HCT116 (cell line): ENCODE measurements around the gene OR1F1.
"Not testable (repeated sequence)": the region's sequence is repeated elsewhere in the genome, so short reads cannot be mapped to it uniquely, and the experiment has no call there.

ENCODE experiments used
- EZH2 ChIP-seq: fragments of 200-600 bp; sonication (generic); IDR thresholded peaks from 2 replicates; pipeline ENCODE4 v1.6.1; 2017; ENCODE audit warnings: antibody characterized with exemption, mixed run types
- POLR2A ChIP-seq: IDR thresholded peaks from 2 replicates; pipeline ENCODE4 v1.7.0; 2011; ENCODE audit warnings: borderline replicate concordance; ENCODE audit not compliant: insufficient read depth, insufficient read length; ENCODE audit errors: extremely low read depth
- POLR2AphosphoS5 ChIP-seq: IDR thresholded peaks from 2 replicates; pipeline ENCODE4 v1.6.1; 2011; ENCODE audit warnings: mild to moderate bottlenecking, low read depth, low read length, moderate library complexity
- ZBTB33 ChIP-seq: IDR thresholded peaks from 2 replicates; pipeline ENCODE4 v1.6.1; 2011; ENCODE audit warnings: mild to moderate bottlenecking, low read length, moderate library complexity; ENCODE audit not compliant: insufficient replicate concordance; ENCODE audit errors: extremely low read depth
- TF ChIP-seq, protein P1 (sequence below), 3 experiments: fragments of 200-600 bp in 1 of 3; sonication (generic) in 1 of 3; IDR thresholded peaks in 2 of 3; conservative IDR thresholded peaks in 1 of 3; 2 replicates each; pipeline ENCODE4 v1.5.1; 2012 to 2017; ENCODE audit warnings: low read depth in 2 of 3, low read length in 2 of 3, antibody characterized with exemption in 1 of 3, borderline replicate concordance in 1 of 3, control low read depth in 1 of 3, mild to moderate bottlenecking in 1 of 3, mixed read lengths in 1 of 3, mixed run types in 1 of 3, moderate library complexity in 1 of 3; ENCODE audit not compliant: insufficient read depth in 1 of 3

DNA sequence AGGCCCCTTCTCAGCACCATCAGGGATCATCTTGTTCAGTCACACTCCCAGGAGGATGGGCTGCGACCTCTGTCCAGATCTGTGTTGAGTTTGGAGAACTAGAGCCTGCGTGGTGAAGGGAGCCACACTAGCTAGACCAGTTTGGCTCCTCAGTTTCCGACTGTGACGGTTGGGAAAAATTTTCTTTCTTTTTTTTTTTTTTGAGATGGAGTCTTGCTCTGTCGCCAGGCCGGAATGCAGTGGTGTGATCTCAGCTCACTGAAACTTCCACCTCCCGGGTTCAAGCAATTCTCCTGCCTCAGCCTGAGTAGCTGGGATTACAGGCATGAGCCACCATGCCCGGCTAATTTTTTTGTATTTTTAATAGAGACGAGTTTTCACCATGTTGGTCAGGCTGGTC is 48.4 kb upstream of the OR1F1 start:
- TF ChIP-seq, protein P1, sequence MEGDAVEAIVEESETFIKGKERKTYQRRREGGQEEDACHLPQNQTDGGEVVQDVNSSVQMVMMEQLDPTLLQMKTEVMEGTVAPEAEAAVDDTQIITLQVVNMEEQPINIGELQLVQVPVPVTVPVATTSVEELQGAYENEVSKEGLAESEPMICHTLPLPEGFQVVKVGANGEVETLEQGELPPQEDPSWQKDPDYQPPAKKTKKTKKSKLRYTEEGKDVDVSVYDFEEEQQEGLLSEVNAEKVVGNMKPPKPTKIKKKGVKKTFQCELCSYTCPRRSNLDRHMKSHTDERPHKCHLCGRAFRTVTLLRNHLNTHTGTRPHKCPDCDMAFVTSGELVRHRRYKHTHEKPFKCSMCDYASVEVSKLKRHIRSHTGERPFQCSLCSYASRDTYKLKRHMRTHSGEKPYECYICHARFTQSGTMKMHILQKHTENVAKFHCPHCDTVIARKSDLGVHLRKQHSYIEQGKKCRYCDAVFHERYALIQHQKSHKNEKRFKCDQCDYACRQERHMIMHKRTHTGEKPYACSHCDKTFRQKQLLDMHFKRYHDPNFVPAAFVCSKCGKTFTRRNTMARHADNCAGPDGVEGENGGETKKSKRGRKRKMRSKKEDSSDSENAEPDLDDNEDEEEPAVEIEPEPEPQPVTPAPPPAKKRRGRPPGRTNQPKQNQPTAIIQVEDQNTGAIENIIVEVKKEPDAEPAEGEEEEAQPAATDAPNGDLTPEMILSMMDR (IDR thresholded peaks at IDR 0.05 in 2 of 3, conservative IDR thresholded peaks at IDR 0.05 in 1 of 3; ENCODE audit: borderline replicate concordance in 1 of 3, insufficient read depth in 1 of 3, low read depth in 2 of 3, low read length in 2 of 3): not testable (repeated sequence)
- not testable (repeated sequence) for TF ChIP-seq POLR2A, EZH2, POLR2AphosphoS5, ZBTB33
